ENCODE results near the gene NEUROG2.

NEUROG2 gene

GRCh38 chr4:112485930-112486329, 30.1 kb downstream of the NEUROG2 start:
- no peak for TF ChIP-seq CTCF (IDR thresholded peaks at IDR 0.05; ENCODE audit: control insufficient read depth, extremely low read depth, insufficient read depth)
- no peak overlapping the region for H3K4me3 ChIP-seq (ENCODE audit: low read depth, low read length)
- no peak for DNase-seq (ENCODE audit: low read depth)

GRCh38 chr4:112473985-112474384, 42.0 kb downstream of the NEUROG2 start:
- DNase-seq (ENCODE audit: low read depth) = no peak
- no peak overlapping the region for H3K4me3 ChIP-seq (ENCODE audit: low read depth, low read length)
- no peak for TF ChIP-seq CTCF (IDR thresholded peaks at IDR 0.05; ENCODE audit: control insufficient read depth, extremely low read depth, insufficient read depth)

- no peak for DNase-seq (ENCODE audit: low read depth)
- TF ChIP-seq CTCF (IDR thresholded peaks at IDR 0.05; ENCODE audit: control insufficient read depth, extremely low read depth, insufficient read depth) = no peak
- H3K4me3 ChIP-seq (ENCODE audit: low read depth, low read length) = no peak overlapping the region
These were observed 43.7 kb downstream of the NEUROG2 start for GRCh38 chr4:112472318-112472717.
